Measurements from ENCODE around the gene BFSP1. TPM values are rescaled to one million over a fixed set of nuclear protein-coding genes. Genes with fewer than 3 reads are reported as not detected.

BFSP1 gene
- total RNA-seq, 1 donor from 2014 or later, result 9.6 TPM

DNA sequence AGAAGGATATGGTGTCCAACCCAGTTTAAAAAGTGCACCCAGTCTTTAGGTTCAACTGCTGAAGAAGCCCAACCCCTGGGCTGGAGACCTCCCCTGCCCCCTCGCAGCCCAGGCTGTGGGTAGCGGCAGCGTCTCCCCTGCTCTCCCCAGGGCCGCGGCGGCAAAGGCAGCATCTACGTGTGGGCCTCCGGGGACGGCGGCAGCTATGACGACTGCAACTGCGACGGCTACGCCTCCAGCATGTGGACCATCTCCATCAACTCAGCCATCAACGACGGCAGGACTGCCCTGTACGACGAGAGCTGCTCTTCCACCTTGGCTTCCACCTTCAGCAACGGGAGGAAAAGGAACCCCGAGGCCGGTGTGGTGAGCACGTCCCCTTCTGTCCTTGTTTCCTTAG is 77.6 kb downstream of the BFSP1 start:
- DNase-seq (ENCODE audit: low spot score), result no peak
- H3K27ac Mint-ChIP-seq (ENCODE audit: unreplicated experiment), result no peak overlapping the region
- peaks cover 38% of the 10 kb centered on the region for H3K27me3 Mint-ChIP-seq (ENCODE audit: low read depth)
- no peaks in the 10 kb centered on the region for H3K36me3 Mint-ChIP-seq (ENCODE audit: low read depth)
- TF ChIP-seq, protein P1, sequence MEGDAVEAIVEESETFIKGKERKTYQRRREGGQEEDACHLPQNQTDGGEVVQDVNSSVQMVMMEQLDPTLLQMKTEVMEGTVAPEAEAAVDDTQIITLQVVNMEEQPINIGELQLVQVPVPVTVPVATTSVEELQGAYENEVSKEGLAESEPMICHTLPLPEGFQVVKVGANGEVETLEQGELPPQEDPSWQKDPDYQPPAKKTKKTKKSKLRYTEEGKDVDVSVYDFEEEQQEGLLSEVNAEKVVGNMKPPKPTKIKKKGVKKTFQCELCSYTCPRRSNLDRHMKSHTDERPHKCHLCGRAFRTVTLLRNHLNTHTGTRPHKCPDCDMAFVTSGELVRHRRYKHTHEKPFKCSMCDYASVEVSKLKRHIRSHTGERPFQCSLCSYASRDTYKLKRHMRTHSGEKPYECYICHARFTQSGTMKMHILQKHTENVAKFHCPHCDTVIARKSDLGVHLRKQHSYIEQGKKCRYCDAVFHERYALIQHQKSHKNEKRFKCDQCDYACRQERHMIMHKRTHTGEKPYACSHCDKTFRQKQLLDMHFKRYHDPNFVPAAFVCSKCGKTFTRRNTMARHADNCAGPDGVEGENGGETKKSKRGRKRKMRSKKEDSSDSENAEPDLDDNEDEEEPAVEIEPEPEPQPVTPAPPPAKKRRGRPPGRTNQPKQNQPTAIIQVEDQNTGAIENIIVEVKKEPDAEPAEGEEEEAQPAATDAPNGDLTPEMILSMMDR (IDR thresholded peaks at IDR 0.05), result no peak
- H3K4me3 Mint-ChIP-seq (ENCODE audit: unreplicated experiment), result no peak overlapping the region
- no peaks in the 10 kb centered on the region for H3K4me1 Mint-ChIP-seq (ENCODE audit: low read depth)
- no peaks in the 10 kb centered on the region for H3K9me3 Mint-ChIP-seq (ENCODE audit: low read depth)

DNA sequence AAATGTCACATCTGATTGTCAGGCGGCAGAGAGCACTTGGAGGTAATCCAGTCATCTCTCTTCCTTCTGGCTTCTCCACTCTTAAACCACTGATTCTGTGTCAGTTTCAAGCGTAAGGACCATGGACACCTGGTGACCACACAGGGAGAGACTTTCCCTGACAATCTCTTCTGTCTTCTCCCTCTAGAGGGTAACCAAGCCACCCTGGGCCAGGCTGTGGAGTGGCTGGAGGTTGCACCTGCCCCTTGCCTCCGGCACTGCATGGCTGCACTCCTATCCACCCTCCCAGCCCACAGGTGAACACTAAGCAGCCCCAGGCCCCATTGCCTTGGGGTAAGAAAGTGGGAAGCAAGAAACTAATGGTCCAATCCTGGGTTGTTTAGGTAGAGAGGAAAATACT is 78.7 kb downstream of the BFSP1 start:
- no peak overlapping the region for H3K27ac Mint-ChIP-seq (ENCODE audit: unreplicated experiment)
- H3K27me3 Mint-ChIP-seq (ENCODE audit: low read depth), result peaks cover 38% of the 10 kb centered on the region
- H3K4me1 Mint-ChIP-seq (ENCODE audit: low read depth), result no peaks in the 10 kb centered on the region
- H3K4me3 Mint-ChIP-seq (ENCODE audit: unreplicated experiment), result no peak overlapping the region
- TF ChIP-seq, protein P1 (IDR thresholded peaks at IDR 0.05), result no peak
- H3K9me3 Mint-ChIP-seq (ENCODE audit: low read depth), result no peaks in the 10 kb centered on the region
- no peak for DNase-seq (ENCODE audit: low spot score)
- no peaks in the 10 kb centered on the region for H3K36me3 Mint-ChIP-seq (ENCODE audit: low read depth)

DNA sequence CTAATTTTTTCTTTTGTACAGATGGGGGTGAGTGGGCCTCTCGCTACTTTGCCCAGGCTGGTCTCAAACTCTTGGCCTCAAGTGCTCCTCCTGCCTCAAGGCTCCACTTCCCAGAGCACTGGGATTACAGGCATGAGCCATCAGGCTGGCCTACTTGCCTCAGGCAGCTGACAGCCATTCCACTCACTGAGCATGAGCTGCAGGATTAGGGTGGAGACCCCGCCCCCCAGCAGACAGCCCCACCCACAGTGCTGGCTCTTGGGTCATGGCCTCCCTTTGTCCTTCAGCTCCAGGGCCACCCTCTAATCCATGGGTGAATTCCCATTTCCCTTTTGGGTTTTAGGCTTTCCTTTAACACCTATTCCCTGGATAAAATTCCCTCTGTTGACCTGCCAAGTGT is 82.1 kb downstream of the BFSP1 start:
- Mint-ChIP-seq H3K27ac (ENCODE audit: unreplicated experiment) (no peak overlapping the region), H3K4me1 (ENCODE audit: low read depth) (no peaks in the 10 kb centered on the region), H3K4me3 (ENCODE audit: unreplicated experiment) (no peak overlapping the region), H3K9me3 (ENCODE audit: low read depth) (no peaks in the 10 kb centered on the region), H3K36me3 (ENCODE audit: low read depth) (no peaks in the 10 kb centered on the region), H3K27me3 (ENCODE audit: low read depth) (peaks cover 36% of the 10 kb centered on the region)
- no peak for DNase-seq (ENCODE audit: low spot score)
- TF ChIP-seq, protein P1 (IDR thresholded peaks at IDR 0.05), result no peak

DNA sequence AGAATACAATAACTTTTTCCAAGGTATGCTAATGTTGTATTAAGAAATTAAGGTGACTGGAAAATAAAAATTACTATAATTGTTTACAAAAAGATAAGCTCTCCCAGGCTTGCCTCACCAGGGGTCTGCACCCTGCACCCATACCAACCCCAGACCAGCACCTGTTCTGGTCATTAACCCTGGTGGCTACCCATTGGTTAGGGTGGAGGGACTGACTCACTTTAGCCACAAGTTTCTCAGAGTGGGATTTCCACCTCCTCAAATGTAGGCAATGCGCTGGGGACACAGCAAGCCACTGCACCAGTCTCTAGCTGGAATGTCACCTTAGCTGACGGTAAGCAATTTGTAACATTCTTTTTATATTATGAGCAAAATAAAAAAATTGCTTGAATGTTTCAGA is 83.1 kb downstream of the BFSP1 start:
- TF ChIP-seq, protein P1 (IDR thresholded peaks at IDR 0.05), result no peak
- Mint-ChIP-seq H3K9me3 (ENCODE audit: low read depth) (no peaks in the 10 kb centered on the region), H3K27me3 (ENCODE audit: low read depth) (peaks cover 37% of the 10 kb centered on the region), H3K4me1 (ENCODE audit: low read depth) (no peaks in the 10 kb centered on the region), H3K4me3 (ENCODE audit: unreplicated experiment) (no peak overlapping the region), H3K36me3 (ENCODE audit: low read depth) (no peaks in the 10 kb centered on the region), H3K27ac (ENCODE audit: unreplicated experiment) (no peak overlapping the region)
- no peak for DNase-seq (ENCODE audit: low spot score)

DNA sequence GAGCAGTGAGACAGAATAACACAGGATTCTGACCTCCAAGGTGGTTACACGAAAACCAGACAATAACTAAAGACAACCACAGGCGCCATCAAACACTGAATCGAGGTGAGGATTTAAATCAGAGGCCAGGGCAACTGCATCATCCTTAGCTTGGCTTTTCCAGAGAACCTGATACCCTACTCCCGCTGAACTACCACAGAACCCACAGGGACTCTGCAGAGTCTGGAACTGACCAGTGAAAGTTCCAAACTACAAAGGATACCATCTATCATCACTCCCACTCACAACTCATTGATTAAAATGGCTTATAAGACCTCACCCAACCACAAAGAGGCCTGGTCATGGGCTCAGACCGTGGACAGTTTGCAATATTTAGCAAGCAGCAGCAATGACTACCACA is 85.0 kb downstream of the BFSP1 start:
- no peak overlapping the region for H3K4me3 Mint-ChIP-seq (ENCODE audit: unreplicated experiment)
- DNase-seq (ENCODE audit: low spot score), result no peak
- H3K36me3 Mint-ChIP-seq (ENCODE audit: low read depth), result no peaks in the 10 kb centered on the region
- H3K9me3 Mint-ChIP-seq (ENCODE audit: low read depth), result no peaks in the 10 kb centered on the region
- H3K4me1 Mint-ChIP-seq (ENCODE audit: low read depth), result no peaks in the 10 kb centered on the region
- peaks cover 31% of the 10 kb centered on the region for H3K27me3 Mint-ChIP-seq (ENCODE audit: low read depth)
- TF ChIP-seq, protein P1 (IDR thresholded peaks at IDR 0.05), result no peak
- H3K27ac Mint-ChIP-seq (ENCODE audit: unreplicated experiment), result no peak overlapping the region
